Ascending aorta (tissue), 2 donors: ENCODE measurements around the gene SIRT1. TPM values are rescaled to one million over a fixed set of nuclear protein-coding genes. Genes with fewer than 3 reads are reported as not detected.

ENCODE experiments used
- DNase-seq, 2 donors: peaks; one replicate each; pipeline ENCODE4 v3.0.0-alpha.2; 2019; ENCODE audit warnings: low spot score in 2 of 2
- H3K27ac ChIP-seq, 2 donors: fragments of 200-600 bp; sonication (generic); one replicate each; pipeline ENCODE4 v1.5.1; 2016 to 2017; ENCODE audit warnings: mild to moderate bottlenecking in 1 of 2
- H3K27me3 ChIP-seq: fragments of 200-600 bp; sonication (generic); one replicate; pipeline ENCODE4 v1.5.1; 2017
- H3K36me3 ChIP-seq, 2 donors: fragments of 200-600 bp; sonication (generic); one replicate each; pipeline ENCODE4 v1.5.1; 2016
- H3K4me1 ChIP-seq, 2 donors: fragments of 200-600 bp; sonication (generic); one replicate each; pipeline ENCODE4 v1.5.1; 2016 to 2017; ENCODE audit warnings: mild to moderate bottlenecking in 1 of 2
- H3K4me3 ChIP-seq, 2 donors: fragments of 200-600 bp; sonication (generic); one replicate each; pipeline ENCODE4 v1.5.1; 2016 to 2017; ENCODE audit warnings: mild to moderate bottlenecking in 1 of 2
- H3K9me3 ChIP-seq, 2 donors: fragments of 200-600 bp; sonication (generic); one replicate each; pipeline ENCODE4 v1.5.1; 2016
- CTCF ChIP-seq, 3 experiments: fragments of 200-600 bp in 2 of 3; fragments of 450-650 bp in 1 of 3; sonication (generic) in 2 of 3; IDR thresholded peaks; one replicate each; pipeline ENCODE4 v1.5.1; 2016 to 2019; ENCODE audit warnings: antibody characterized with exemption in 3 of 3, mild to moderate bottlenecking in 1 of 3, moderate library complexity in 1 of 3
- intact Hi-C: fragments of 100-400 bp; cut with DNase I; formaldehyde crosslinking; loops from one replicate; pipeline ENCODE4 v1.15.1; 2023
- total RNA-seq: library from RNA; depleted of rRNA; stranded (reverse); fragments of >200 nt; gene quantifications from one replicate; pipeline ENCODE4 v1.1.0, GENCODE V29; 2016

The SIRT1 gene
- total RNA-seq, 1 donor from 2014 or later: 7.6 TPM

GRCh38 chr10:67883710-67884312 lies 645 bp upstream of the SIRT1 start:
- Histone ChIP-seq H3K9me3 (no peaks in the 10 kb centered on the region), H3K27ac (peak overlapping the region; percentile 91 to 94), H3K4me3 (peak overlapping the region; percentile 82 to 85), H3K36me3 (peaks cover 10 to 17% of the 10 kb centered on the region in 2 donors), H3K4me1 (peaks cover 0 to 14% of the 10 kb centered on the region in 2 donors), H3K27me3 (no peaks in the 10 kb centered on the region)
- intact Hi-C loops: loop anchor here (1.0 to 10.0 kb wide), 7 partner anchors 35 to 641 kb away; partner anchors contain the start of genes HERC4, HNRNPH3, PBLD and RUFY2
- no peak for TF ChIP-seq CTCF (IDR thresholded peaks at IDR 0.05)
- no peak for DNase-seq

GRCh38 chr10:67884842-67885670 lies 600 bp downstream of the SIRT1 start:
- peaks cover 20 to 29% of the 10 kb centered on the region in 2 donors for H3K36me3 ChIP-seq
- peak; percentile 19 to 86 for DNase-seq
- H3K9me3 ChIP-seq: no peaks in the 10 kb centered on the region
- intact Hi-C loops: loop anchor here (1.0 to 10.0 kb wide), 7 partner anchors 36 to 640 kb away; partner anchors contain the start of genes HERC4, HNRNPH3, PBLD and RUFY2
- peaks cover 0 to 14% of the 10 kb centered on the region in 2 donors for H3K4me1 ChIP-seq
- H3K27me3 ChIP-seq: no peaks in the 10 kb centered on the region
- H3K4me3 ChIP-seq: peak overlapping the region; percentile 82 to 85
- TF ChIP-seq CTCF (IDR thresholded peaks at IDR 0.05): no peak
- peak overlapping the region; percentile 91 to 94 for H3K27ac ChIP-seq

GRCh38 chr10:67893637-67894036 lies 9.2 kb downstream of the SIRT1 start:
- intact Hi-C loops: no loop called here
- Histone ChIP-seq H3K27ac (no peak overlapping the region), H3K4me3 (no peak overlapping the region), H3K9me3 (no peaks in the 10 kb centered on the region), H3K4me1 (no peaks in the 10 kb centered on the region), H3K36me3 (peaks cover 55 to 89% of the 10 kb centered on the region in 2 donors), H3K27me3 (no peaks in the 10 kb centered on the region)
- DNase-seq: no peak
- TF ChIP-seq CTCF (IDR thresholded peaks at IDR 0.05): no peak

- H3K36me3 ChIP-seq: peaks cover 25 to 72% of the 10 kb centered on the region in 2 donors
- no peak overlapping the region for H3K27ac ChIP-seq
- intact Hi-C loops: no loop called here
- H3K27me3 ChIP-seq: no peaks in the 10 kb centered on the region
- no peaks in the 10 kb centered on the region for H3K4me1 ChIP-seq
- H3K4me3 ChIP-seq: no peak overlapping the region
- no peaks in the 10 kb centered on the region for H3K9me3 ChIP-seq
- DNase-seq: no peak
- no peak for TF ChIP-seq CTCF (IDR thresholded peaks at IDR 0.05)
These were observed 19.1 kb downstream of the SIRT1 start for GRCh38 chr10:67903581-67903980.

- intact Hi-C loops: no loop called here
- H3K27me3 ChIP-seq: no peaks in the 10 kb centered on the region
- H3K36me3 ChIP-seq: peaks cover 78 to 80% of the 10 kb centered on the region in 2 donors
- no peak for DNase-seq
- no peaks in the 10 kb centered on the region for H3K4me1 ChIP-seq
- H3K9me3 ChIP-seq: no peaks in the 10 kb centered on the region
- no peak for TF ChIP-seq CTCF (IDR thresholded peaks at IDR 0.05)
- no peak overlapping the region for H3K4me3 ChIP-seq
- H3K27ac ChIP-seq: no peak overlapping the region
These were observed 28.0 kb downstream of the SIRT1 start for GRCh38 chr10:67912331-67912946.
